NCI-H187 treated with DMSO at 0.1 percent for 48 hours (cell line): Measurements from ENCODE around the gene ZNF800.

Experiments
- DNase-seq: peaks from one replicate; lab custom pipeline; 2025; lab: John Stamatoyannopoulos, UW

Gene ZNF800

DNA sequence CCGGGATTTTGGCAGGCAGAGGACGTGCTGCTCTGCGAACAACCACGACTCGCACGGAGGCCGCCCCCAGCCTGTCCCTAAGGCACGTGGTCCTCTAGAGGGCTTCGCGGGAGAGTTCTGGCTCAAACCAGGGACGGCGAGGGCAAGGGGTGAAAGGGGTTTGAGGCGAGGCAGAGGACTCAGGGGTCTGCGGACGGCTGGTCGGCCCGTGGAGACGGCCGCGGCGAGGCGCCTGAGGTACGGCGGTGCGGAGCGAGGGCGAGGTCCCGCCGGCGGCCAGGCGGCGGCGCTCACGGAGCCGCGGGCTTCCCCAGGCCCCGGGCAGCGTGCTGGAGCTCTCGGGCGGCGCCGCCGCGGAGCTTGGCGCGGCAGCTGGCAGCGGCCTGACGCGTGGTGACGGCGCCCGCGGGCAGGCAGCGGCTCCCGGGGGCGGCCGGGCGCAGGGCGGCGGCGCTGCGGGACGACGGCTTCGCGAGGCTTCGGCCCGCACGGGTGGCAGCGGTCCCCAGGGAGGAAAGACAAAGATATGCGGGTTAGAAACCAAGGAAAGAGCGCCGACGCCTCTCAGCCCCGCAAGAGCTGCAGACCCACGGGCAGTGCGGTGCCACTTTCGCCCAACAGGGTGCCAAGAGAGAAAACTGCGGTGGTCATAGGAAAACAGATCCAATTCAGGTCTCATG lies 44.8 kb downstream of the ZNF800 start:
- no peak for DNase-seq

DNA sequence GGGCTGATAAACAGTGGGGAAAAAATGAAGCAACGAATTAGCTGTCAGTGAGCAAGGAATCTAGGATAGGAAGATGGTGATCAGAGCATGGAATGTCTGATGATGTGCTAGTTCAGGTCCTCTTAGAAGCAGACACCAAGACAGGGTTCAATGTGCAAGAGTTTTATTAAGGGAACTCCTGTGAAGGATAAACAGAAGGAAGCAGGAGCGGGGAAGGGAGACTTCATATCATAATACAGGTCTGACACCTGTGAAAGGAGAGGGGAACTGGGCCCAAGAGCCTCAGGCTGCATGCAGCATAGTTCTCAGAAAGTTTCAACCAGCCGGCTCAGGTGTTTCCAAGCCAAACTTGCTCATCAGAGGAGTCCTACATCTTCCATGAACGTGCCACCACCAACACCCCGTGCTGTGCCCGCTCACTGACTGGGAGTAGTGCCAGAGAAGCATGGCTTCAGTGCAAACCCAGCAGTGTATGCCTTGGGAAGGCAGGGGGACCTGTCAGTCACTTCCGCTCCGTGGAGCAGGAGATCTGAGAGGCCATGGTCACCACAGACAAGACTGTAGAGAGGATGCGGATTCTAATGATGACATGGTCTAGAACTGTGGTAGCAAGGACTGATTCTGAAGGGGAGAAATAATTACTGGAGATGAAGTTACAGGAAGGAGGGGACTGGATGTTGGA lies 45.8 kb downstream of the ZNF800 start:
- DNase-seq: no peak

DNA sequence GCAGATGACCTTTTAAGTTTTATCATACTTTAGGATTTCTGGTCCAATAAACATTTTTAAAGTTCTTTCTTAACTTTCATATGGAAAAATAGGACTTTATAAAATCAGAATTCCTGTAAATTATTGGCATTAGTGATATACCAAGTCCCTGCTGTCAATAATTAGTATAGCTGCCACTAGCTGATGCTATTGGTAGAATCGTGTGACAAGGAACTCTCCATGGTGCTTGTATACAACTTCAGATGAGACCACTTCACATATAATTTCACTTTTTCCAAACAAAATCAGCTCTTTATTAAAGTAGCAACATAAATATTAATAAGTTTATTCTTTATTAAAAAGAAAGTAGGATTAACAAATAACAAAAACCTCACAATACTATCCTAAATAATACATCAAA lies 49.9 kb downstream of the ZNF800 start:
- DNase-seq: no peak

DNA sequence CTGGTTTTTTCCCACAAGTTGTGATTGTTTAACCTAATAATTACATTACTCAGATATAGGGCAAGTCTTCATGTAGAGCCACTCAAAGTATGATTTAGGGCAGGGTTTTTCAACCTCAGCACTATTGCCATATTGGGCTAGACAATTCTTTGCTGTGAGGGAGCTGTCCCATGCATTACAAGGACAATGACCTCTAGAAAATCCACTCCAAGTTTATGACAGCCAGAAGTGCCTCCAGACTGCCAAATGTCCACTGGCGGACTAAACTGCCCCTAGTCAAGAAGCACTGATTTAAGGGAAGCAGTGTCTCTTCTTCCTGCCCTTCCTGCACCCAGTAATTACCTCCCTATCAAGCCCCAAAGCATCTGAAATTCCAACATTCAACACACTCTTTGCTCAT lies 54.4 kb downstream of the ZNF800 start:
- no peak for DNase-seq

DNA sequence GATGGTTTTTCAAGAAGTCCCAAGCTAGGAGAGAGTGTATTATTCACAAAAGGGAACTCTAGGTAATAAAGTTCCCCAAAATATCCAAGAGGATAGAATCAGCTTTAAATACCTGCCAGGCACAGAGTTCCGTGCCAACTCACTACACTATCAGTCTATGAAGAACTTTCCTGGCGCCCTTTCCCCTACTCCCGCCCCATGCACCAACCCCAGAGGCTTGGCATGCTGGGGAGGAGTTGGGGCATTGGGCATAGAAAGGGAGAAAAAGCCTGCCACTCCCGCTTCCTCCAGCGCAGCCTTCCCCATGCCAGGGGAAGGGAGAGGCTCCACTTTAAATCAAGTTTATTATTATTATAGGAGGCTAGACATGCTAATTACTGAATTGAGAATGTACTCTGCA lies 54.9 kb downstream of the ZNF800 start:
- DNase-seq: no peak

DNA sequence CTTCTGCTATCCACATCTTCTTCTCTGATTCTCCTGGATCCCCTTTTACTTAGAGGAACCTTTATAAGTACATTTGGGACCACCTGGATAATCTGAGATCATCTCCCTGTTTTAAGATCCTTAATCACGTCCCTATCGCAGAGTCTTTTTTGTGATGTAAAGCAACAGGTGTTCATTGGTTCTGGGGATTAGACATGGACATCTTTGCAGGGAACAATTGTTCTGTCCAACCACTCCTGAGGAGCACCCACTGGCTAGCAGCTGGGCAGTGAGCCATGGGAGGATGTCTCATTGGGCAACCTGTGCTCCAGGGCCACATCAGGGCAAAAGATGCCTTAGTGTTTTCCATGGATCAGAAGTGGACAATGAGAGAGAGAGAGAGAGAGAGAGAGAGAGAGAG lies 56.0 kb downstream of the ZNF800 start:
- DNase-seq: no peak

DNA sequence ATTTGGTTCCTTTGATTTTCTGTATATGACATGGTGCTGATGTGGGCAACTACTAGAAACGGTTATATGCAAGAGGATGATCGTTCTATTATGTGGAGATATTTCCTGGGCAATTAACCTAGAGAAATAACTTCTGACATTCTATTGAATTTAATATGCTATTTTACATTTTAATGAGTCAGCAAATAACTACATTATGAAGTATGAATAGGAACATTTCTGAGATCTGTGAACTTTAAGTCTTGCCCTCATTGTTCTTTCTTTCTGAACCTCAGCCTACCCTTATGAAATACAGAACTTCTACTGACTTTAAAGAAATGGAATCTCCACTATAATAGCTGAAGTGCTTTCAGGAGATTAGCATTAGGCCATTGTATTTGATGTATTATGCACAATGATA lies 59.6 kb downstream of the ZNF800 start:
- no peak for DNase-seq

DNA sequence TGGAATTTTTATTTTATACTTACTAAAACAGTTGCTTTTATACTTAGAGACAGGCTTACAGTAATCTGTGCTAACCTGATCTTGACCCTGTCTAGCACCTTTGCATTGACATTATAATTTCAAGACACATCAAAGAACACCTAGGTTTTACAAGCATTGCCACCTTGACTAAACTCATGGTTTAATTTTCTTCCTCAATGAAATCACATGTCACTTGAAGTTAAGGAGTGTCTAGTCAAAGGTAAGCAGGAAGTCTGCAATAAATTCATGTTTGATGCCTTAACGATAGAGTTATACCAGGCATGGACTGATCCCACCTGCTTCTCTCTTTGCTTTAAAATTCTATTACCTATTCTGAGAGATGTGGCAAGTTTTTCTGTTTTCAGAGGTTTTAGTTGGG lies 62.4 kb downstream of the ZNF800 start:
- DNase-seq: no peak

DNA sequence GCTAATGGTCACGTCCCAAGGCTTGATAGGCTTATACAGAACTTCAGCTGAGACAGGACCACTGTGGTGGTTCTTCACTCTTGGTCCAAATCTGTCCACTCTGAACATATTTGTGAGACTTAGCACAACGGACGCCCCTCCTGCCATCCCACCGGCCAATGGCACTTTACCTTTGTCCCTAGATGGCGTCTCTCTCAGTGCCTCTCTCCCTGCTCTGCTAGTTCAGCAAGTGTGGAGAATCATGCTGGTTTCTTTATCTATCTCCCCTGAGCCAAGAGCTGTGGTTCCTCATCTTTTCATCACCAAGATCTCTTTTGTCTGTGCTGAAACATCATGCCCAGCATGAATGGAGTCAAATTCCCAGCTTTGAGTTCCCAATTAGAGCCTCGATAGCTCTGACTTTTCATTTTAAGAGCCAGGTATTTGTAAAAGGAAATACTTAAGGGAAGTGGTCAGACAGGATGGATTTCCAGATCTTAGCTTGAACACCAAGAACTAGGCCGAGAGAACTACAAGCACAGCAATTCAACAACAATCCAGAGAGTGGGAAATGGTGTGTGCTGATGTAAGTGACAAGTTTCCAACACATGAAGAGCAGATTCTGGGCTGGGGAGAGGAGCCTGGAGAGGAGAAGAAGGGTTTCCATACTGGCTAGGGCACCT lies 69.5 kb downstream of the ZNF800 start:
- no peak for DNase-seq

DNA sequence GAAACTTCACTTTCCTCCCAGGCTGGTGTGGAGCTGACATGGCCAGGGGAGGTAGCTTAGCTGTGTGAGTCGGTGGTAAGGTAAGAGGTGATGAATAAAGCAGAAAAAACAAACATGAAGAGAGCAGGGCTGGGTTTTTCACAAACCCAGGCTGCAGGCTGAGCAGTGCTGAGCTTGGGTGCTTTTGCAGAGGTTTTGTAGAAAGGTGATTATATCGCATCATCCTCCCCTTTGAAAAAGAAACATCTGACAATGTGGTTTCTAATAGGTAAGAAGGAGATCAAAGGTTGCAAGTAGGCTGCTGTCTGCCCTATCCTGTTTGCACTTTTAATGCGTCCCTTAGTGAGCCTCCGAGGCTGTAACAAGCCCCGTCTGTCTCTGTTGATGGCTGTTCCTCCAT lies 70.2 kb downstream of the ZNF800 start:
- DNase-seq: no peak

DNA sequence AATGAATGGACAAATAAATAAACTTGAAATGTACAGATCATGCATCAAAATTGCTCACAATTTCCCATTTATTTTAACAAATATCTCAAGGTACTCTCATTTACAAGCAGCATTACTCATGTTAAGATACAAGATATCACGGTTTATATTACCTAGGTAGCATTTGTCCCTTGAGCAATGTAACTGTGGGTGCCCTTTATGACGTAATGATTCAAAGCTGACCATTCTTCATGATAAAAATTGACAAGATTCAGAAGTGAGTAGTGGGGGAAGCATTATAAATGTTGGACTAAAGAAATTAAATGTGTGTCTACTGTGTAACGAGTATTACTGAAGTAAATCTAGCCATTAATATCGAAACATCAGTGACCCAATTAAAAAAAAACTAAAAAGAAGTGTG lies 71.5 kb downstream of the ZNF800 start:
- no peak for DNase-seq
